Fibroblast of villous mesenchyme (primary cell): ENCODE results near the gene CNTNAP2. TPM values are rescaled to one million over a fixed set of nuclear protein-coding genes. Genes with fewer than 3 reads are reported as not detected.

Source experiments
- DNase-seq: peaks from one replicate; pipeline ENCODE4 v3.0.0-alpha.2; 2010; ENCODE audit warnings: low read depth
- H3K4me3 ChIP-seq: 2 replicates; pipeline ENCODE4 v1.5.1; 2011; ENCODE audit warnings: low read depth, mild to moderate bottlenecking, low read length
- CTCF ChIP-seq: IDR thresholded peaks from 2 replicates; pipeline ENCODE4 v1.5.1; 2012; ENCODE audit warnings: low read depth, mild to moderate bottlenecking, low read length; ENCODE audit not compliant: insufficient read depth
- total RNA-seq: library from RNA; depleted of rRNA; stranded (reverse); fragments of >200 nt; gene quantifications from 2 replicates; pipeline ENCODE4 v1.2.3, GENCODE V29; 2012

The CNTNAP2 gene
- total RNA-seq, 1 donor = not detected

GRCh38 chr7:148223160-148223559 lies 2106.6 kb downstream of the CNTNAP2 start:
- TF ChIP-seq CTCF = no peak
- H3K4me3 ChIP-seq = no peak overlapping the region
- DNase-seq = no peak

- no peak for DNase-seq
- no peak for TF ChIP-seq CTCF
- no peak overlapping the region for H3K4me3 ChIP-seq
These were observed 2107.1 kb downstream of the CNTNAP2 start for GRCh38 chr7:148223738-148224137.

GRCh38 chr7:148230296-148230695 lies 2113.7 kb downstream of the CNTNAP2 start:
- no peak for DNase-seq
- TF ChIP-seq CTCF = no peak
- no peak overlapping the region for H3K4me3 ChIP-seq

GRCh38 chr7:148230883-148231282 lies 2114.3 kb downstream of the CNTNAP2 start:
- no peak for TF ChIP-seq CTCF
- no peak for DNase-seq
- H3K4me3 ChIP-seq = no peak overlapping the region

- TF ChIP-seq CTCF = no peak
These were observed 2116.2 kb downstream of the CNTNAP2 start for GRCh38 chr7:148232784-148233183.

GRCh38 chr7:148234715-148235114 lies 2118.1 kb downstream of the CNTNAP2 start:
- no peak overlapping the region for H3K4me3 ChIP-seq
- DNase-seq = no peak
- no peak for TF ChIP-seq CTCF

More at GRCh38 chr7:148232784-148233183, 2116.2 kb downstream of the CNTNAP2 start:
- no peak for DNase-seq
- no peak overlapping the region for H3K4me3 ChIP-seq

- DNase-seq = peak; percentile 3
- TF ChIP-seq CTCF = no peak
- no peak overlapping the region for H3K4me3 ChIP-seq
These were observed 2122.2 kb downstream of the CNTNAP2 start for GRCh38 chr7:148238761-148239325.
